Measurements from ENCODE around the gene LRRC38. TPM values are rescaled to one million over a fixed set of nuclear protein-coding genes. Genes with fewer than 3 reads are reported as not detected.
"Not testable (repeated sequence)": the region's sequence is repeated elsewhere in the genome, so short reads cannot be mapped to it uniquely, and the experiment has no call there.

Gene LRRC38
- total and polyA plus RNA-seq, 2 of the 4 experiments (the other 2 are of a cell fraction), result not detected

DNA sequence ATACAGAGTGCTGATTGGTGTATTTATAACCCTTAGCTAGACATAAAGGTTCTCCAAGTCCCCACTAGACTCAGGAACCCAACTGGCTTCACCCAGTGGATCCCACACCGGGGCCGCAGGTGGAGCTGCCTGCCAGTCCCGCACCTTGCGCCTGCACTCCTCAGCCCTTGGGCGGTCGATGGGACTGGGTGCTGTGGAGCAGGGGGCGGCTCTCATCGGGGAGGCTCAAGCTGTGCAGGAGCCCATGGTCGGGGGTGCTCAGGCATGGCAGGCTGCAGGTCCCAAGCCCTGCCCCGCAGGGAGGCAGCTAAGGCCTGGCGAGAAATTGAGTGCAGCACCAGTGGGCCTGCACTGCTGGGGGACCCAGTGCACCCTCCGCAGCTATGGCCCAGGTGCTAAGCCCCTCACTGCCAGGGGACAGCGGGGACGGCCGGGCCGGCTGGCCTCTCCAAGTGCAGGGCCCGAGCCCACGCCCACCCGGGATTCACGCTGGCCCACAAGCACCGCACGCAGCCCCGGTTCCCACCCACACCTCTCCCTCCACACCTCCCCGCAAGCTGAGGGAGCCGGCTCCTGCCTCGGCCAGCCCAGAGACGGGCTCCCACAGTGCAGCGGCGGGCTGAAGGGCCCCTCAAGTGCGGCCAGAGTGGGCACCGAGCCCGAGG lies 80.0 kb downstream of the LRRC38 start:
- H3K23ac ChIP-seq (ENCODE audit: low read depth, low read length); H4K20me1 ChIP-seq (ENCODE audit: insufficient read depth, low read length); H2BK5ac ChIP-seq (ENCODE audit: low read depth, low read length, poor library complexity, severe bottlenecking); BruUV-seq (replicated peaks); H2BK20ac ChIP-seq (ENCODE audit: low read depth, low read length); H3K27me3 ChIP-seq (ENCODE audit: control insufficient read depth, insufficient read depth, low read length); H2AFZ ChIP-seq (replicated peaks; ENCODE audit: low read length, poor library complexity); H2BK120ac ChIP-seq (ENCODE audit: low read depth, low read length); DNase-seq; H3K79me1 ChIP-seq (ENCODE audit: low read depth in 1 of 2, low read length in 2 of 2); H3K4me2 ChIP-seq (ENCODE audit: low read depth, low read length); H4K5ac ChIP-seq (ENCODE audit: low read depth, low read length); H3K14ac ChIP-seq (replicated peaks; ENCODE audit: low read depth, low read length); CTCF ChIA-PET; H3K4me1 ChIP-seq (ENCODE audit: control insufficient read depth, insufficient read depth, low read length); H3K9me1 ChIP-seq (ENCODE audit: insufficient read depth, low read length); H3K9ac ChIP-seq (ENCODE audit: low read depth, low read length); H3K4ac ChIP-seq (ENCODE audit: low read depth, low read length); dilution Hi-C loops (cut with HindIII; ENCODE audit: low sequenced_read_pairs, unreplicated experiment); H3K27ac ChIP-seq (ENCODE audit: insufficient read depth, low read length); POLR2A ChIA-PET (ENCODE audit: unreplicated experiment); in situ Hi-C loops (cut with MboI; ENCODE audit: low sequenced_read_pairs); ATAC-seq (ENCODE audit: low read depth); H3K56ac ChIP-seq (ENCODE audit: extremely low read depth, insufficient read depth, low read length); H3K4me3 ChIP-seq (ENCODE audit: insufficient read depth, low read depth, low read length); intact Hi-C loops (cut with micrococcal nuclease); H2AK9ac ChIP-seq (replicated peaks; ENCODE audit: low read depth, low read length, poor library complexity); H2BK15ac ChIP-seq (ENCODE audit: low read depth, low read length); H3K18ac ChIP-seq (ENCODE audit: low read depth, low read length); H3K36me3 ChIP-seq (ENCODE audit: control insufficient read depth, insufficient read depth, low read length); H2AK5ac ChIP-seq (ENCODE audit: low read depth, low read length); H4K8ac ChIP-seq (ENCODE audit: low read depth in 2 of 2, low read length in 2 of 2); H4K91ac ChIP-seq (ENCODE audit: insufficient read depth, low read depth, low read length): not testable (repeated sequence)
- H3K9me3 ChIP-seq (ENCODE audit: control insufficient read depth, insufficient read depth, low read length), result peaks cover 23% of the 10 kb centered on the region
- 80% methylated on average over 10 of the region's 32 CpGs; no CpG with 5 or more reads in 1 of the 2 experiments for WGBS, 2 experiments (ENCODE audit: extremely low coverage in 2 of 2, insufficient read length in 1 of 2)
